HepG2 (cell line): ENCODE data around the gene USP7. TPM values are rescaled to one million over a fixed set of nuclear protein-coding genes. Genes with fewer than 3 reads are reported as not detected.

ENCODE experiments used
- DNMT3B ChIP-seq: conservative IDR thresholded peaks from 2 replicates; pipeline ENCODE4 v1.6.1; 2016; ENCODE audit warnings: missing biosample characterization, control low read depth
- EEA1 ChIP-seq: sonication (generic); formaldehyde crosslinking; IDR thresholded peaks from 2 replicates; pipeline ENCODE4 v1.5.1; 2020; ENCODE audit warnings: mild to moderate bottlenecking, missing genetic modification reagents, borderline replicate concordance
- FIP1L1 ChIP-seq: fragments of 200-400 bp; formaldehyde crosslinking; IDR thresholded peaks from 2 replicates; pipeline ENCODE4 v1.6.1; 2018; ENCODE audit warnings: low read depth, mild to moderate bottlenecking, low read length, moderate library complexity, borderline replicate concordance; ENCODE audit not compliant: insufficient read depth
- GATA4 ChIP-seq: sonication (generic); IDR thresholded peaks from 2 replicates; pipeline ENCODE4 v1.6.1; 2016; ENCODE audit warnings: antibody characterized with exemption, low read depth, borderline replicate concordance
- NCOA2 ChIP-seq: sonication (generic); formaldehyde crosslinking; IDR thresholded peaks from 2 replicates; pipeline ENCODE4 v1.8.0; 2022; ENCODE audit warnings: inconsistent platforms
- NCOR1 ChIP-seq: fragments of 200-600 bp; sonication (generic); IDR thresholded peaks from 2 replicates; pipeline ENCODE4 v1.7.0; 2017; ENCODE audit warnings: antibody characterized with exemption, low read length, borderline replicate concordance
- SP1 ChIP-seq, 2 experiments: fragments of 450-650 bp in 1 of 2; sonication (generic) in 1 of 2; formaldehyde crosslinking in 1 of 2; IDR thresholded peaks; 2 replicates each; pipeline versions ENCODE4 v1.4.0 to v1.6.1; 2016 to 2020; ENCODE audit warnings: missing genetic modification reagents in 1 of 2
- SRSF9 ChIP-seq: fragments of 200-400 bp; formaldehyde crosslinking; IDR thresholded peaks from 2 replicates; pipeline ENCODE4 v1.6.1; 2018; ENCODE audit warnings: borderline replicate concordance, mild to moderate bottlenecking, low read depth, low read length; ENCODE audit not compliant: insufficient read depth, poor library complexity, severe bottlenecking
- SYNCRIP ChIP-seq: fragments of 200-400 bp; formaldehyde crosslinking; IDR thresholded peaks from 2 replicates; pipeline ENCODE4 v1.6.1; 2018; ENCODE audit warnings: mild to moderate bottlenecking, low read depth, low read length; ENCODE audit not compliant: insufficient read depth
- TBX2 ChIP-seq: sonication (generic); formaldehyde crosslinking; IDR thresholded peaks from 2 replicates; pipeline ENCODE4 v1.5.0; 2020; ENCODE audit warnings: missing genetic modification reagents, mild to moderate bottlenecking, borderline replicate concordance
- ZC3H4 ChIP-seq: sonication (generic); formaldehyde crosslinking; IDR thresholded peaks from 2 replicates; pipeline ENCODE4 v1.4.0; 2020; ENCODE audit warnings: missing genetic modification reagents, borderline replicate concordance
- ZNF562 ChIP-seq: sonication (generic); formaldehyde crosslinking; IDR thresholded peaks from 2 replicates; pipeline ENCODE4 v1.8.0; 2022; ENCODE audit warnings: missing genetic modification reagents, borderline replicate concordance
- ZNF569 ChIP-seq: sonication (generic); formaldehyde crosslinking; IDR thresholded peaks from 2 replicates; pipeline ENCODE4 v1.5.0; 2020; ENCODE audit warnings: mild to moderate bottlenecking, missing genetic modification reagents, moderate library complexity, borderline replicate concordance
- ZNF598 ChIP-seq: sonication (generic); formaldehyde crosslinking; IDR thresholded peaks from 2 replicates; pipeline ENCODE4 v1.5.1; 2020; ENCODE audit warnings: mild to moderate bottlenecking, missing genetic modification reagents, borderline replicate concordance
- ZNF746 ChIP-seq: sonication (generic); formaldehyde crosslinking; IDR thresholded peaks from 2 replicates; pipeline ENCODE4 v1.8.0; 2022; ENCODE audit warnings: mild to moderate bottlenecking, missing genetic modification reagents
- ZNF776 ChIP-seq: sonication (generic); formaldehyde crosslinking; IDR thresholded peaks from 2 replicates; pipeline ENCODE4 v1.4.0; 2020; ENCODE audit warnings: mild to moderate bottlenecking, missing genetic modification reagents
- ZSCAN20 ChIP-seq: sonication (generic); formaldehyde crosslinking; IDR thresholded peaks from 2 replicates; pipeline ENCODE4 v1.4.0; 2020; ENCODE audit warnings: missing genetic modification reagents, mild to moderate bottlenecking, borderline replicate concordance
- polyA plus RNA-seq, 8 experiments: library from polyadenylated mRNA; depleted of rRNA in 3 of 8; stranded (reverse) in 7 of 8; unstranded in 1 of 8; fragments of >200 nt; fragmentation: Illumina TruSeq in 4 of 8; extraction: Trizol in 4 of 8; gene quantifications; 2 replicates each; pipeline versions ENCODE4 v1.2.1 to v1.2.3, GENCODE V29; 2011 to 2016; ENCODE audit warnings: low read depth in 4 of 8, missing spikeins in 1 of 8, mixed read lengths in 1 of 8; ENCODE audit not compliant: insufficient read depth in 1 of 8
- total RNA-seq, 5 experiments: library from RNA; depleted of rRNA; stranded (reverse); fragments of >200 nt; fragmentation: Illumina TruSeq; extraction: Trizol; gene quantifications; 2 replicates each; pipeline ENCODE4 v1.2.3, GENCODE V29; 2016; ENCODE audit warnings: low read depth in 1 of 5
- TF ChIP-seq, protein P1 (sequence below): sonication (generic); formaldehyde crosslinking; IDR thresholded peaks from 2 replicates; pipeline ENCODE4 v1.5.0; 2020; ENCODE audit warnings: mild to moderate bottlenecking, missing genetic modification reagents, borderline replicate concordance
- TF ChIP-seq, protein P2 (sequence below): sonication (generic); formaldehyde crosslinking; IDR thresholded peaks from 2 replicates; pipeline ENCODE4 v1.5.0; 2020; ENCODE audit warnings: missing genetic modification reagents
- TF ChIP-seq, protein P3 (sequence below): sonication (generic); formaldehyde crosslinking; conservative IDR thresholded peaks from 2 replicates; pipeline ENCODE4 v1.8.0; 2022; ENCODE audit warnings: mild to moderate bottlenecking, moderate library complexity, missing genetic modification reagents

Gene USP7
- total and polyA plus RNA-seq, 2 of the 13 experiments (the other 11 are each of a cell fraction or from before 2014, with no cell fraction given), result 52.5 to 173 TPM

- TF ChIP-seq, protein P1, sequence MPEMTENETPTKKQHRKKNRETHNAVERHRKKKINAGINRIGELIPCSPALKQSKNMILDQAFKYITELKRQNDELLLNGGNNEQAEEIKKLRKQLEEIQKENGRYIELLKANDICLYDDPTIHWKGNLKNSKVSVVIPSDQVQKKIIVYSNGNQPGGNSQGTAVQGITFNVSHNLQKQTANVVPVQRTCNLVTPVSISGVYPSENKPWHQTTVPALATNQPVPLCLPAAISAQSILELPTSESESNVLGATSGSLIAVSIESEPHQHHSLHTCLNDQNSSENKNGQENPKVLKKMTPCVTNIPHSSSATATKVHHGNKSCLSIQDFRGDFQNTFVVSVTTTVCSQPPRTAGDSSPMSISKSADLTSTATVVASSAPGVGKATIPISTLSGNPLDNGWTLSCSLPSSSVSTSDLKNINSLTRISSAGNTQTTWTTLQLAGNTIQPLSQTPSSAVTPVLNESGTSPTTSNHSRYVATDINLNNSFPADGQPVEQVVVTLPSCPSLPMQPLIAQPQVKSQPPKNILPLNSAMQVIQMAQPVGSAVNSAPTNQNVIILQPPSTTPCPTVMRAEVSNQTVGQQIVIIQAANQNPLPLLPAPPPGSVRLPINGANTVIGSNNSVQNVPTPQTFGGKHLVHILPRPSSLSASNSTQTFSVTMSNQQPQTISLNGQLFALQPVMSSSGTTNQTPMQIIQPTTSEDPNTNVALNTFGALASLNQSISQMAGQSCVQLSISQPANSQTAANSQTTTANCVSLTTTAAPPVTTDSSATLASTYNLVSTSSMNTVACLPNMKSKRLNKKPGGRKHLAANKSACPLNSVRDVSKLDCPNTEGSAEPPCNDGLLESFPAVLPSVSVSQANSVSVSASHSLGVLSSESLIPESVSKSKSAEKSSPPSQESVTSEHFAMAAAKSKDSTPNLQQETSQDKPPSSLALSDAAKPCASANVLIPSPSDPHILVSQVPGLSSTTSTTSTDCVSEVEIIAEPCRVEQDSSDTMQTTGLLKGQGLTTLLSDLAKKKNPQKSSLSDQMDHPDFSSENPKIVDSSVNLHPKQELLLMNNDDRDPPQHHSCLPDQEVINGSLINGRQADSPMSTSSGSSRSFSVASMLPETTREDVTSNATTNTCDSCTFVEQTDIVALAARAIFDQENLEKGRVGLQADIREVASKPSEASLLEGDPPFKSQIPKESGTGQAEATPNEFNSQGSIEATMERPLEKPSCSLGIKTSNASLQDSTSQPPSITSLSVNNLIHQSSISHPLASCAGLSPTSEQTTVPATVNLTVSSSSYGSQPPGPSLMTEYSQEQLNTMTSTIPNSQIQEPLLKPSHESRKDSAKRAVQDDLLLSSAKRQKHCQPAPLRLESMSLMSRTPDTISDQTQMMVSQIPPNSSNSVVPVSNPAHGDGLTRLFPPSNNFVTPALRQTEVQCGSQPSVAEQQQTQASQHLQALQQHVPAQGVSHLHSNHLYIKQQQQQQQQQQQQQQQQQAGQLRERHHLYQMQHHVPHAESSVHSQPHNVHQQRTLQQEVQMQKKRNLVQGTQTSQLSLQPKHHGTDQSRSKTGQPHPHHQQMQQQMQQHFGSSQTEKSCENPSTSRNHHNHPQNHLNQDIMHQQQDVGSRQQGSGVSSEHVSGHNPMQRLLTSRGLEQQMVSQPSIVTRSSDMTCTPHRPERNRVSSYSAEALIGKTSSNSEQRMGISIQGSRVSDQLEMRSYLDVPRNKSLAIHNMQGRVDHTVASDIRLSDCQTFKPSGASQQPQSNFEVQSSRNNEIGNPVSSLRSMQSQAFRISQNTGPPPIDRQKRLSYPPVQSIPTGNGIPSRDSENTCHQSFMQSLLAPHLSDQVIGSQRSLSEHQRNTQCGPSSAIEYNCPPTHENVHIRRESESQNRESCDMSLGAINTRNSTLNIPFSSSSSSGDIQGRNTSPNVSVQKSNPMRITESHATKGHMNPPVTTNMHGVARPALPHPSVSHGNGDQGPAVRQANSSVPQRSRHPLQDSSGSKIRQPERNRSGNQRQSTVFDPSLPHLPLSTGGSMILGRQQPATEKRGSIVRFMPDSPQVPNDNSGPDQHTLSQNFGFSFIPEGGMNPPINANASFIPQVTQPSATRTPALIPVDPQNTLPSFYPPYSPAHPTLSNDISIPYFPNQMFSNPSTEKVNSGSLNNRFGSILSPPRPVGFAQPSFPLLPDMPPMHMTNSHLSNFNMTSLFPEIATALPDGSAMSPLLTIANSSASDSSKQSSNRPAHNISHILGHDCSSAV, result no peak
- TF ChIP-seq ZC3H4 (no peak), ZSCAN20 (CRISPR knock-in tag) (no peak), SP1 (IDR thresholded peaks at IDR 0.05) (no peak), SP1 (CRISPR knock-in tag; IDR thresholded peaks at IDR 0.05) (no peak), EEA1 (CRISPR knock-in tag) (no peak), TBX2 (peak; percentile 51; the same call in 1 of the 2 replicates), ZNF569 (CRISPR knock-in tag) (no peak), NCOR1 (no peak), GATA4 (no peak), SYNCRIP (no peak), ZNF776 (no peak), DNMT3B (peak; percentile 86; the same call in 1 of the 2 replicates), NCOA2 (CRISPR knock-in tag) (no peak), FIP1L1 (no peak), ZNF598 (CRISPR knock-in tag) (no peak), SRSF9 (no peak), ZNF562 (CRISPR knock-in tag) (no peak), ZNF746 (CRISPR knock-in tag) (no peak)
- TF ChIP-seq, protein P2, sequence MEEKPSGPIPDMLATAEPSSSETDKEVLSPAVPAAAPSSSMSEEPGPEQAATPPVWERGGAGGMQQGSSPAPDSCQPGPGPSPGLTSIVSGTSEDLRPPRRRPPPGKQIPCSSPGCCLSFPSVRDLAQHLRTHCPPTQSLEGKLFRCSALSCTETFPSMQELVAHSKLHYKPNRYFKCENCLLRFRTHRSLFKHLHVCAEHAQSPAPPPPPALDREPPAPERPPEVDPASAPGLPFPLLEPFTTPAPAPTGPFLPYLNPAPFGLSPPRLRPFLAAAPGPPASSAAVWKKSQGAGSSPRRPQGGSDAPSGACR (CRISPR knock-in tag), result no peak
- TF ChIP-seq, protein P3, sequence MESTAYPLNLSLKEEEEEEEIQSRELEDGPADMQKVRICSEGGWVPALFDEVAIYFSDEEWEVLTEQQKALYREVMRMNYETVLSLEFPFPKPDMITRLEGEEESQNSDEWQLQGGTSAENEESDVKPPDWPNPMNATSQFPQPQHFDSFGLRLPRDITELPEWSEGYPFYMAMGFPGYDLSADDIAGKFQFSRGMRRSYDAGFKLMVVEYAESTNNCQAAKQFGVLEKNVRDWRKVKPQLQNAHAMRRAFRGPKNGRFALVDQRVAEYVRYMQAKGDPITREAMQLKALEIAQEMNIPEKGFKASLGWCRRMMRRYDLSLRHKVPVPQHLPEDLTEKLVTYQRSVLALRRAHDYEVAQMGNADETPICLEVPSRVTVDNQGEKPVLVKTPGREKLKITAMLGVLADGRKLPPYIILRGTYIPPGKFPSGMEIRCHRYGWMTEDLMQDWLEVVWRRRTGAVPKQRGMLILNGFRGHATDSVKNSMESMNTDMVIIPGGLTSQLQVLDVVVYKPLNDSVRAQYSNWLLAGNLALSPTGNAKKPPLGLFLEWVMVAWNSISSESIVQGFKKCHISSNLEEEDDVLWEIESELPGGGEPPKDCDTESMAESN (CRISPR knock-in tag), result no peak
Observed at GRCh38 chr16:8960788-8961109, 3.0 kb downstream of the USP7 start (continued).
